Measurements from ENCODE around the gene PRKCB.

DNA sequence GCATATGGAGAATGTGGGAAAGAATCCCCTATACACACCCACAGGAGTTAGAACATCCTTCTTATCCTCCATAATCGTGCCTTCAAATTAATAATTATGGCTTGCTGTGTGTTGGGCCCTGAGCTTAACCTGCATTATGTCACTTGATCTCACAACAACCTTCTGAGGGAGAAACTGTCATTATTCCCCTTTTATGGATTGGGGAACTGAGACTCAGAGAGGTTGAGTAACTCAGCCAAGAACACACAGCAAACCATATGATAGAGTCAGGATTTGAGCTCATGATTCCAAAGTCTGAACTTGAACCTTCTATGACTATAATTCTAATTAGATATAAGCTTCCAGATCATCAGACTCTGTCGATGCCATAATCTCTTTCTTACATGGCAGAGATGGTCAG is 306.1 kb downstream of the PRKCB start:
- TF ChIP-seq, protein P1, sequence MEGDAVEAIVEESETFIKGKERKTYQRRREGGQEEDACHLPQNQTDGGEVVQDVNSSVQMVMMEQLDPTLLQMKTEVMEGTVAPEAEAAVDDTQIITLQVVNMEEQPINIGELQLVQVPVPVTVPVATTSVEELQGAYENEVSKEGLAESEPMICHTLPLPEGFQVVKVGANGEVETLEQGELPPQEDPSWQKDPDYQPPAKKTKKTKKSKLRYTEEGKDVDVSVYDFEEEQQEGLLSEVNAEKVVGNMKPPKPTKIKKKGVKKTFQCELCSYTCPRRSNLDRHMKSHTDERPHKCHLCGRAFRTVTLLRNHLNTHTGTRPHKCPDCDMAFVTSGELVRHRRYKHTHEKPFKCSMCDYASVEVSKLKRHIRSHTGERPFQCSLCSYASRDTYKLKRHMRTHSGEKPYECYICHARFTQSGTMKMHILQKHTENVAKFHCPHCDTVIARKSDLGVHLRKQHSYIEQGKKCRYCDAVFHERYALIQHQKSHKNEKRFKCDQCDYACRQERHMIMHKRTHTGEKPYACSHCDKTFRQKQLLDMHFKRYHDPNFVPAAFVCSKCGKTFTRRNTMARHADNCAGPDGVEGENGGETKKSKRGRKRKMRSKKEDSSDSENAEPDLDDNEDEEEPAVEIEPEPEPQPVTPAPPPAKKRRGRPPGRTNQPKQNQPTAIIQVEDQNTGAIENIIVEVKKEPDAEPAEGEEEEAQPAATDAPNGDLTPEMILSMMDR (conservative IDR thresholded peaks at IDR 0.05; ENCODE audit: low read depth, low read length) = no peak
- no peak for TF ChIP-seq EZH2 (IDR thresholded peaks at IDR 0.05; ENCODE audit: low read length, unreplicated experiment)

Data from PC-3 (cell line).